ENCODE measurements around the gene MLC1.

The MLC1 gene

DNA sequence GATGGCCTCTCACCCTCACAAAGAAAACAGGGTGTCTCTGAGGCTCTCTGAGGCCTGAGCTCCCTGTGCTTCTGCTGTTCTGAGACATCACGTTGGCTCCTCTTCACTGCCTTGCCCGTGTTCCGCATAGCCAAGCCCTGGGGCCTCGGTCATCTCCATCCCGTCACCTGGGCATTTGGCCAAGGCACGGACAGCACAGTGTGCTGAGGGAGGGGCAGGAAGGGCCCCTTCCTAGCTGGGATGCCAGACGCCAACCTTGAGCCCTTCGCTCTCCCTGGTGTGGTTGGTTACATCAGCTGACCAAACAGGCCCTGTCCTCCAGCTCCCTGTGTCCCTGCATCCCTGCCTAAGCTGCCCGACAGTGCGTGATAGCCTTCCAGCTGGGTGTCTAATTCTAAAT lies 30.5 kb upstream of the MLC1 start:
- TF ChIP-seq, protein P1, sequence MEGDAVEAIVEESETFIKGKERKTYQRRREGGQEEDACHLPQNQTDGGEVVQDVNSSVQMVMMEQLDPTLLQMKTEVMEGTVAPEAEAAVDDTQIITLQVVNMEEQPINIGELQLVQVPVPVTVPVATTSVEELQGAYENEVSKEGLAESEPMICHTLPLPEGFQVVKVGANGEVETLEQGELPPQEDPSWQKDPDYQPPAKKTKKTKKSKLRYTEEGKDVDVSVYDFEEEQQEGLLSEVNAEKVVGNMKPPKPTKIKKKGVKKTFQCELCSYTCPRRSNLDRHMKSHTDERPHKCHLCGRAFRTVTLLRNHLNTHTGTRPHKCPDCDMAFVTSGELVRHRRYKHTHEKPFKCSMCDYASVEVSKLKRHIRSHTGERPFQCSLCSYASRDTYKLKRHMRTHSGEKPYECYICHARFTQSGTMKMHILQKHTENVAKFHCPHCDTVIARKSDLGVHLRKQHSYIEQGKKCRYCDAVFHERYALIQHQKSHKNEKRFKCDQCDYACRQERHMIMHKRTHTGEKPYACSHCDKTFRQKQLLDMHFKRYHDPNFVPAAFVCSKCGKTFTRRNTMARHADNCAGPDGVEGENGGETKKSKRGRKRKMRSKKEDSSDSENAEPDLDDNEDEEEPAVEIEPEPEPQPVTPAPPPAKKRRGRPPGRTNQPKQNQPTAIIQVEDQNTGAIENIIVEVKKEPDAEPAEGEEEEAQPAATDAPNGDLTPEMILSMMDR (IDR thresholded peaks at IDR 0.05; ENCODE audit: low read depth, low read length, missing control alignments), result no peak
- DNase-seq (ENCODE audit: extremely low read depth, low read depth), result no peak
- H3K4me3 ChIP-seq (replicated peaks; ENCODE audit: low read depth, low read length), result no peak overlapping the region

DNA sequence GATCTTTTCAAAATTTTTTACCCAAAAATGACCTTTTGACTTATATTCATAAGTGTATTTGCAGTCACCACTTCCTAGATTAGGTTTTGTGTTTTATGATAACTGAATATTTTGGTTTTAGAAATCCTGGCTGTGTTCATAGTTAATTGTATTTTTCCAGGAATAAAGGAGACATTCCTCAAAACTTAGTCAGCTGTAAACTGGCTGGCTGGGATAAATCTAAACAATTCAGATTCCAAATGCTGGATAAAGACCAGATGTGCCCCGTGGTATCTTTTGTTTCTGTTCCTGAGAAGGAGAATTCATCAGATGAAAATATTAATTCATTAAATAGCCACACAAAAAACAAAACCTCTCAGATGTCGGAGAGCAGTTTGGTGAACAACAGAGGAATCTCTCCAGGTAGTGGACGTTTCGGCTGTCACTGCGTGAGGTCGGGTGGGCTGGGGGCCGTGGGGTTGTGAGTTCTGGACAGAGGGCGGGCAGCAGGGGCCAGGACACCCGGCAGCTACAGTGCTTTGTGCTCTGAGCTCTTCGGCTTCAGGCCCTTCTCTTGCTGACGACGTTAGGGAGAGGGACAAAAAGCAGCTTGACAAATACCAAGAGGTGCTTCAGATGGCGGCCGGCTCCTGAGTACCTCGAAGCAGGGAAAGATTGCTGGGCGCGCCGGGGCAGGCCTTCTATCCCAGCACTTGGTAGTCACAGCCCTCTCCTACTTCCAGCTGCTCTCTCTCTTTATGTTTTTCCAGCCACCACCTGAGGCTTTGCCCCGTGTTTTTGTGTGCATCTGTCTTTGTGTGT lies 29.2 kb upstream of the MLC1 start:
- TF ChIP-seq, protein P1 (IDR thresholded peaks at IDR 0.05; ENCODE audit: low read depth, low read length, missing control alignments), result no peak
- DNase-seq (ENCODE audit: extremely low read depth, low read depth), result peak; percentile 60
- peak overlapping the region; percentile 52 for H3K4me3 ChIP-seq (replicated peaks; ENCODE audit: low read depth, low read length)

DNA sequence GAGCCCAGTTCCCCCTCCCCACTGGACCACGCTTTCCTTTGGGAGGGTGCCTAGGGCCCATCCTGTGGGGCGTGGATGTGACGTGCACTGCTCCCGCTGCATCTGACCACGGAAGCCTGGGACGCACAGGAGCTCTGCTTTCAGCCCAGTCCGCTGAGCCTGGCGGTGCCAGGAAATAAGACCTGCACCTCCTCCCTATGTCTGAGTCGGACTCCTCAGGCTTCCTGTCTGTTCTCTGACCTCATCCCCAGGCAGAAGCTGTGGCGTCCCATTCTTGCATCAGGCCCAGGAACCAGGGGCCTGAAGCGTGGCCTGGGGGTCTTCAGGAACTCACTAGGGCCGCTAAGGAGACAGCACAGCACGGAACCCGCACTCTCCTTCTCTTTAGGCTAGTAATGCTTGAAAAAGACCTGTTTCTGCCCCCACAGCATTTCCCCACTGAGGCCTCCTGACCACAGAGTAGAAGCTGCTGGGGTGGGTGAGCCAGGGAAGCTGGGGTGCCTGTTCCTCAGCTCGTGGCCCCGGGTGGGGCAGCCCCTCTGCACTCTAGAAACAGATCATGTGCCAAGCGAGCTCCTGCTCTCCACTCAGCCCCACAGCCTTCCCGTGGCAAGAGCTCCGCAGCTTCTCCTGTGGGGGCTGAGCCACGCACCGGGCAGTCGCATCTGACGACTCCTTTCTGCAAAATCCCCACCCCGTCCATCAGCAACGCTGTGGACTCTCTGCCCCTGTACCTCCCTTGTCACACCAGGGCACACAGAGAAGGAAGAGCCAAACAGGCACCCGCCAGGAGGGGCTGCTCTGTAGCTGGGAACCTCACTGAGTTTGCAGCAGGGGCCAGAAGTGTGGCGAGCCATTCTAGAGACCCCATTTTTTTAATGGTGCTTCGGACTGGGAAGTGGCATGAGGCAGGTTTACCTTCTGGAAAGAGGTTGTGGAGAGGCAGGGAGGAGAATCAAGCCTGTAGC lies 27.2 kb upstream of the MLC1 start:
- DNase-seq (ENCODE audit: extremely low read depth, low read depth), result no peak
- TF ChIP-seq, protein P1 (IDR thresholded peaks at IDR 0.05; ENCODE audit: low read depth, low read length, missing control alignments), result no peak
- no peak overlapping the region for H3K4me3 ChIP-seq (replicated peaks; ENCODE audit: low read depth, low read length)

DNA sequence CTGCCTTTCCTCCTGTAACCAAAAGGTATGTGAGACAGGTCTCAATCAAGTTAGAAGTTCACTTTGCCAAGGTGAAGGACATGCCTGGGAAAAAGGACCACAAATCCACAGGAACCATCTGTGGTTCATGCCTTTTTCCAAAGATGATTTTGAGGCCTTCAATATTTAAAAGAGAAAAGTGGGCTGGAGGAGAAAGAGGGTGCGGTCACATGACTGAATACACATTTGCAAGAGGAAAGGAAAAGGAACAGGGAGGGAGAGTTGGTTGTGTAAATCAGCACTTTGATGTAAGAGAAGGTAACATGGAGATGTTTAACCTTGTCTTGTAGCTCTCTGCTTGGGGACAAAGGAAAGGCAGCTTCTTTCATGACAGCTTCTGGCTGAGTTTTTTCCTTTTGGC lies 25.8 kb upstream of the MLC1 start:
- TF ChIP-seq, protein P1 (IDR thresholded peaks at IDR 0.05; ENCODE audit: low read depth, low read length, missing control alignments), result no peak
- no peak overlapping the region for H3K4me3 ChIP-seq (replicated peaks; ENCODE audit: low read depth, low read length)
- no peak for DNase-seq (ENCODE audit: extremely low read depth, low read depth)

DNA sequence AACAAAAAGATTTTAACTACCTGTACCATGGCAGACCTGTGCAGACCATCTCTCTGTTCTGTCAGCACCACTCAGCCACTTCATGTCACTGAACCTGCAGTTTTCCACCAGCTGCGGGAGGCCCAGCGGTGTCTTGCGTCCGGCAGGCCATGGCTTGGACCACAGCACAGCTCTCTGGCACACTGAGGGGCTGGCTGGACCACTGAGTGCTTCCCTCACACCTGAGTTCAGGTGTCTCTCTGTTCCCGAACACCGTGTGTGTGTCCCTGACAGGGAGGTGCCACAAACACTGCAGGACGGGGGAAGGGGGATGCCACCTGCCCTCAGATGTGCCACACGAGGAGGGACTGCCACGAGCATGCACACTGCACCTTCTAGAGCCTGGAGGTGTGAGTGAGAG lies 22.3 kb upstream of the MLC1 start:
- no peak for DNase-seq (ENCODE audit: extremely low read depth, low read depth)
- TF ChIP-seq, protein P1 (IDR thresholded peaks at IDR 0.05; ENCODE audit: low read depth, low read length, missing control alignments), result no peak
- H3K4me3 ChIP-seq (replicated peaks; ENCODE audit: low read depth, low read length), result no peak overlapping the region

DNA sequence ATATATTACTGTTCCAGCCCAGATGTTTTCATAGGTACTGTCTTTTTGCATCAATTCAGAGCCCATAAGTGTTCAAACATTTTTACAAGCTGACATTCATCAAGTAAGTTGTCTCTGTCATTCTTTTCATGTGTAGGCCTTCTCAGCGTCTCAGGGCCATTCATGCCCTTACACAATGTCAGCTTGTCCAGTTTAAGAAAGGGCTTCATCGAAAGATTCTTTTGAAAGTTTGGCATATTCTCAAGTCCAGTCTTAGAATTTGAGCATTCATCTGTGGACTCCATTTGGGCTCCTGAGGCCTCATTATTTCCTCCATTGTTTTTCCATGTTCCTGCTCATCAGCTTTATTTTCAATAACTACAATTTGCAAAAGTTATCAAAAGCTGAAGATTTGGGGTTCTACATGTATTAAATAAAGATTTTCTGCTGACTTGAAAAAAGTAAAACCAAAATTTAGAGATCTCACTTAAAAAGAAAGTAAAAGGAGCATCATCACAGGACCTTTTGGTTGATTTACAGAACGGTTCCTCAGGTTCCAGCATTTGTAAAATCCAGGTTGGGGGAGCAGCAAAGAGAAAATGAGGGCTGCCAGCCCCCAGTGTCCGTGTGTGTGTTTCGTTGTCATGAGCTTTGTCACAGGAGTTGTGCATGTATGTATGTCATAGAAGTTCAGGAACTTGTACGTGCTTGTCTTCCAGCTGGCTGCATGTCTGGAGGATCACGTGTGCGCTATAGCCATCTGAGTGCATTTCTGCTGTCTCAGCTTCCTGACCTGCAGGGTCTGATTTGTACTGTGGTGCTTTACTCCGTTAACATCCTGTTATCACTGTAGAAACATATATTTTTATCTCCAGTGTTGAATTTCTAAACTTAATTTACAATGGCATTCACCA lies 20.2 kb upstream of the MLC1 start:
- DNase-seq (ENCODE audit: extremely low read depth, low read depth), result no peak
- H3K4me3 ChIP-seq (replicated peaks; ENCODE audit: low read depth, low read length), result no peak overlapping the region
- TF ChIP-seq, protein P1 (IDR thresholded peaks at IDR 0.05; ENCODE audit: low read depth, low read length, missing control alignments), result no peak

Data from HFF-Myc (cell line).